ENCODE measurements around the gene TMEM8B. TPM values are rescaled to one million over a fixed set of nuclear protein-coding genes. Genes with fewer than 3 reads are reported as not detected.

Gene TMEM8B
- total RNA-seq, 4 donors from 2014 or later = 11.7 to 23.8 (median 18.6) TPM

- no peaks in the 10 kb centered on the region for H3K4me1 ChIP-seq
- no peaks in the 10 kb centered on the region for H3K9me3 ChIP-seq
- WGBS, 2 donors (ENCODE audit: low coverage in 1 of 2) = 83% methylated on average over 1 of the region's 19 CpGs; no CpG with 5 or more reads in 1 of the 2 donors
- peaks cover 8% of the 10 kb centered on the region for H3K27me3 ChIP-seq
- no peak for TF ChIP-seq EP300 (IDR thresholded peaks at IDR 0.05)
- TF ChIP-seq POLR2A (IDR thresholded peaks at IDR 0.05) = no peak
- TF ChIP-seq POLR2AphosphoS5 (IDR thresholded peaks at IDR 0.05) = no peak
- no peak for TF ChIP-seq CTCF (IDR thresholded peaks at IDR 0.05)
- H3K4me3 ChIP-seq = no peak overlapping the region
- no peak overlapping the region for H3K27ac ChIP-seq
- ATAC-seq = no peak
- no peaks in the 10 kb centered on the region for H3K36me3 ChIP-seq
These were observed 40.7 kb downstream of the TMEM8B start for GRCh38 chr9:35869621-35870216.

- Histone ChIP-seq H3K27ac (no peak within 1 kb of the TSS), H3K9me3 (no peaks in the 10 kb centered on the region), H3K36me3 (no peaks in the 10 kb centered on the region), H3K4me1 (no peaks in the 10 kb centered on the region), H3K4me3 (no peak within 1 kb of the TSS), H3K27me3 (peaks cover 8% of the 10 kb centered on the region)
- TF ChIP-seq CTCF (IDR thresholded peaks at IDR 0.05) = no peak
- no peak for TF ChIP-seq POLR2A (IDR thresholded peaks at IDR 0.05)
- no peak for TF ChIP-seq EP300 (IDR thresholded peaks at IDR 0.05)
- TF ChIP-seq POLR2AphosphoS5 (IDR thresholded peaks at IDR 0.05) = no peak
- WGBS, 2 donors (ENCODE audit: low coverage in 1 of 2) = 86 to 89% methylated on average over 4 to 8 of the region's 8 CpGs
- ATAC-seq = no peak
These were observed 41.4 kb downstream of the TMEM8B start, which contains the start of gene OR13J1 for GRCh38 chr9:35870351-35870923. TSS of gene OR13J1 (minus strand) at chr9:35870401. CDS start at chr9:35870401, 0 bp downstream.

GRCh38 chr9:35871545-35871944, 42.5 kb downstream of the TMEM8B start:
- Histone ChIP-seq H3K9me3 (no peaks in the 10 kb centered on the region), H3K4me3 (no peak overlapping the region), H3K36me3 (no peaks in the 10 kb centered on the region), H3K27me3 (peaks cover 8% of the 10 kb centered on the region), H3K4me1 (no peaks in the 10 kb centered on the region), H3K27ac (no peak overlapping the region)
- no peak for ATAC-seq
- no peak for TF ChIP-seq POLR2AphosphoS5 (IDR thresholded peaks at IDR 0.05)
- no peak for TF ChIP-seq EP300 (IDR thresholded peaks at IDR 0.05)
- no peak for TF ChIP-seq POLR2A (IDR thresholded peaks at IDR 0.05)
- no peak for TF ChIP-seq CTCF (IDR thresholded peaks at IDR 0.05)
- 53 to 71% methylated on average over 2 to 3 of the region's 3 CpGs for WGBS, 2 donors (ENCODE audit: low coverage in 1 of 2)

GRCh38 chr9:35872505-35872904, 43.5 kb downstream of the TMEM8B start:
- no peak for ATAC-seq
- H3K36me3 ChIP-seq = no peaks in the 10 kb centered on the region
- no peak overlapping the region for H3K27ac ChIP-seq
- H3K4me3 ChIP-seq = no peak overlapping the region
- TF ChIP-seq POLR2A (IDR thresholded peaks at IDR 0.05) (no peak), POLR2AphosphoS5 (IDR thresholded peaks at IDR 0.05) (no peak), CTCF (IDR thresholded peaks at IDR 0.05) (no peak), EP300 (IDR thresholded peaks at IDR 0.05) (no peak)
- WGBS, 2 donors (ENCODE audit: low coverage in 1 of 2) = 40 to 63% methylated on average over 3 of the region's 3 CpGs
- H3K9me3 ChIP-seq = peaks cover 0 to 2% (median 0%) of the 10 kb centered on the region in 3 donors
- no peaks in the 10 kb centered on the region for H3K4me1 ChIP-seq
- H3K27me3 ChIP-seq = peaks cover 5% of the 10 kb centered on the region

Data from gastroesophageal sphincter (tissue), 4 donors.